Glutamatergic neuron (in vitro differentiated cells): ENCODE measurements around the gene EEFSEC. TPM values are rescaled to one million over a fixed set of nuclear protein-coding genes. Genes with fewer than 3 reads are reported as not detected.

Experiments
- DNase-seq: peaks from one replicate; pipeline ENCODE4 v3.0.0; 2022
- H3K27ac Mint-ChIP-seq: one replicate; pipeline ENCODE4 v1.8.0; 2020; ENCODE audit warnings: mild to moderate bottlenecking, mixed read lengths, inconsistent platforms; ENCODE audit not compliant: unreplicated experiment
- H3K27me3 Mint-ChIP-seq: one replicate; pipeline ENCODE4 v1.8.0; 2020; ENCODE audit warnings: mild to moderate bottlenecking, moderate library complexity, mixed read lengths, inconsistent platforms; ENCODE audit not compliant: unreplicated experiment
- H3K36me3 Mint-ChIP-seq: one replicate; pipeline ENCODE4 v1.8.0; 2020; ENCODE audit warnings: mild to moderate bottlenecking, mixed read lengths, inconsistent platforms; ENCODE audit not compliant: unreplicated experiment
- H3K4me1 Mint-ChIP-seq: one replicate; pipeline ENCODE4 v1.8.0; 2020; ENCODE audit warnings: mild to moderate bottlenecking, low read depth, mixed read lengths, inconsistent platforms; ENCODE audit not compliant: unreplicated experiment
- H3K4me3 Mint-ChIP-seq: one replicate; pipeline ENCODE4 v1.8.0; 2020; ENCODE audit warnings: mild to moderate bottlenecking, mixed read lengths, inconsistent platforms; ENCODE audit not compliant: unreplicated experiment
- H3K9me3 Mint-ChIP-seq: one replicate; pipeline ENCODE4 v1.8.0; 2020; ENCODE audit warnings: mild to moderate bottlenecking, moderate library complexity, mixed read lengths, inconsistent platforms; ENCODE audit not compliant: unreplicated experiment
- total RNA-seq: library from RNA; stranded (reverse); fragmentation: NEBNext Ultra II Directional; extraction: Animal tissue kit (Norgen Biotek cat#: 25700); gene quantifications from one replicate; pipeline ENCODE4 v1.2.1, GENCODE V29; 2021; ENCODE audit not compliant: unreplicated experiment
- TF ChIP-seq, protein P1 (sequence below): fragments of 200-600 bp; sonication (generic); IDR thresholded peaks from one replicate; pipeline ENCODE4 v1.5.0; 2021; ENCODE audit not compliant: partially characterized antibody, unreplicated experiment

The EEFSEC gene
- total RNA-seq, 1 donor from 2014 or later: 8.3 TPM

DNA sequence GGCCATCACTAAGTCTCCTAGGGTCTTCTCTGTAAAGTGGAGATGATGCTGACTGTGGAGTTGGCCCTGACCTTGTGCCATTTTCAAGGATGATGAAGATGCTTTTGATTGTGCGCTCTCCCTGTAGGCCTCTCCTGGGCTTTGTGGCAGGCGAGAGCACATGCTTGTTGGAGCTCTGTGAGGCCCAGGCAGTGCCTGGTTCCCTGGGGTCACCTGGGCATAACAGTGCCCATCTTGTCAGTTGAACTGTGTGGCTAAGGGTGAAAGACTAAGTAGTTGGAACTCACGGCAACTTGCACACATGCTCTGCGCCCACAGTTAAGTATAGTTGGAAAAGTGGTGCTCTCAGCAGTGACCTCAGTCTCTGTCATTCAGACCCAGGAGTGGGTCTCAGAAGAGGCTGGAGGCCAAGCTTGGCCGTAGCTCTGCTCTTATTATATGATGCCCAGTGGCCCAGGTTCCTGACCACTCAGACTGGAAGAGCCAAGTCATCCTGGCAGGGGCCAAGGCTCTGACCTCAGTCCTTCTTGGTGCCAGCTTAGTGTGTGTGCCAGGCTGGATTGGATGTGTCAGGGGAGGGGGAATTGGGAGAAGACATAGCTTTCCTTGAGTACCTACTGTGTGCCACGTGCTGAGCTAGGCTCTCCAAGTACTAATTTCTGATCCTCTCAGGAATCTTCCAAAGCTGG is 154.6 kb downstream of the EEFSEC start:
- Mint-ChIP-seq H3K27ac (no peak overlapping the region), H3K27me3 (peaks cover 4% of the 10 kb centered on the region), H3K36me3 (no peaks in the 10 kb centered on the region), H3K4me3 (no peak overlapping the region), H3K4me1 (peaks cover 5% of the 10 kb centered on the region), H3K9me3 (no peaks in the 10 kb centered on the region)
- TF ChIP-seq, protein P1, sequence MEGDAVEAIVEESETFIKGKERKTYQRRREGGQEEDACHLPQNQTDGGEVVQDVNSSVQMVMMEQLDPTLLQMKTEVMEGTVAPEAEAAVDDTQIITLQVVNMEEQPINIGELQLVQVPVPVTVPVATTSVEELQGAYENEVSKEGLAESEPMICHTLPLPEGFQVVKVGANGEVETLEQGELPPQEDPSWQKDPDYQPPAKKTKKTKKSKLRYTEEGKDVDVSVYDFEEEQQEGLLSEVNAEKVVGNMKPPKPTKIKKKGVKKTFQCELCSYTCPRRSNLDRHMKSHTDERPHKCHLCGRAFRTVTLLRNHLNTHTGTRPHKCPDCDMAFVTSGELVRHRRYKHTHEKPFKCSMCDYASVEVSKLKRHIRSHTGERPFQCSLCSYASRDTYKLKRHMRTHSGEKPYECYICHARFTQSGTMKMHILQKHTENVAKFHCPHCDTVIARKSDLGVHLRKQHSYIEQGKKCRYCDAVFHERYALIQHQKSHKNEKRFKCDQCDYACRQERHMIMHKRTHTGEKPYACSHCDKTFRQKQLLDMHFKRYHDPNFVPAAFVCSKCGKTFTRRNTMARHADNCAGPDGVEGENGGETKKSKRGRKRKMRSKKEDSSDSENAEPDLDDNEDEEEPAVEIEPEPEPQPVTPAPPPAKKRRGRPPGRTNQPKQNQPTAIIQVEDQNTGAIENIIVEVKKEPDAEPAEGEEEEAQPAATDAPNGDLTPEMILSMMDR: no peak
- no peak for DNase-seq

DNA sequence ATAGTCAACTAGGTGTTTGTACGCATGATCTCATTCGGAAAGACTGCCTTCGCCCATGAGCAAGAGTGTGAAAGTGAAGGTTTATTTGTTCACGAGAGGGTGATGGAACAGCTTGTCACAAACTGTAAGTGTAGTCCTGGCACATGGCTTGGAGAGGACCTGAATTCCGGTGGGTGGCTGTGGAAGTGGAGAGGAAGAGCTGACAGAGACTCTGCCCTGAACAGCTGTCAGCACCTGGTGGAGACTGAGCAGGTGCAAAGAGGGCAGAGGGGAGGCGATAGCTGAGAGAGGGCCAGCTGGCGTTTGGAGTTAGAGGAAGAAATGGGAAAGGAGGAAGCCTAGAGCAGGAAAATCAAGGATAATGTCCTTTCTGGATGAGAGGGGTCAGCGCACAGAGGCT is 155.7 kb downstream of the EEFSEC start:
- Mint-ChIP-seq H3K9me3 (no peaks in the 10 kb centered on the region), H3K27ac (no peak overlapping the region), H3K27me3 (peaks cover 4% of the 10 kb centered on the region), H3K4me3 (no peak overlapping the region), H3K4me1 (peaks cover 5% of the 10 kb centered on the region), H3K36me3 (no peaks in the 10 kb centered on the region)
- no peak for DNase-seq
- TF ChIP-seq, protein P1: no peak

DNA sequence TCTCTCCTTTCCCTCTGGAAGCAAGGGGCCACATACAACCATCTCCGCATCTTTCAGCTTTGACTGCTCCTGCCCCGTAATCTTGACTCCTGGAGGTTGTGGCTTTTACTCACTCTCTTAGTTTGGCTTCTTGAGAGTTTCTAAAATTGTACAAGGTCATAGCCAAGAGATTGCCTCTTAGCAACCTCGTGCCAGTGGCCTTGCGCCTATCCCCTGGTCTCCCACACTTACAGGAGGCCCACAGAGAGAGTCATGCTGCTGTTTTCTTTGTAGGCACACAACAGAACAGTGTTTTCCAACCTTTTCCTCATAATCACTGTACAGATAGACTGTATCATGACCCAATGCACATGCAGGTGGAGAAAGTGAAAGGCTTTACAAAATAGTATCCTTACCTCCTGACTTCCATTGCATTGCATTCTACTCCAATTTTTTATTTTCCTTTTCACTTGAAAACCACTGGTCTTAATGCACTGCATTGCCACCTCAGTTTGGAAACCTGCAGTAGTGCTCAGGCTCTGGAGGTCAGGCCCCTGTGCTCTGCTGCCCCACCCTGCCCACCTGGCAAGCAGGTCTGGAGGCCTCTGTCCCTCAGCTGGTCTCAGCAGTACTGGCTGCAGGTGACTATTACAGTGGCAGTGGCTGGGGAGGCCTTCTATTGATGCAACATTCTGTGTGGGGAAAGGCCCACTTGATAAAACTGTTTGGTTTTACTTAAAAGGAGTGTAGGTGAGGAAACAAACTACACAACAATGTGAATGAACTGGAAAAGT is 157.2 kb downstream of the EEFSEC start:
- H3K4me1 Mint-ChIP-seq: peaks cover 5% of the 10 kb centered on the region
- no peak overlapping the region for H3K4me3 Mint-ChIP-seq
- peaks cover 6% of the 10 kb centered on the region for H3K27me3 Mint-ChIP-seq
- no peaks in the 10 kb centered on the region for H3K9me3 Mint-ChIP-seq
- TF ChIP-seq, protein P1: no peak
- no peak for DNase-seq
- H3K27ac Mint-ChIP-seq: no peak overlapping the region
- H3K36me3 Mint-ChIP-seq: no peaks in the 10 kb centered on the region

DNA sequence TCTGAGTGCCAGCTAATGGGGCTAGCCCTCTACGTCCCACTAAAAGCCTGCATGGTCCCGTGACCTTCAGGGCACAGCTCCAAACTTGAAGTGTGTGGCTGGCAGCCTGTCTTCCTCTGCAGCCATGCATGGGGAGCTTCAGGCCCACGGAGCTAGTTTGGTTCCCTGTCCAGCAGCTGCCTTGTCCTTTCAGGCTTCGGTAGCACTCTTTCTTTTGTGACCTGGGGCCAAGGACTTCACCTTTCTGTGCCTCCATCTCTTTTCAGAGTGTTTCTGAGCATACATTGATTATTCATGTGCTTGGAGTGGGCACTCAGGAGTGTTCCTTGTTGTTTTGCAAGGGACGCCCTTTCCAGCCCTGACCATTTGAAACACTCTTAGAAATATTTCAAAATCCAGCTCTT is 158.2 kb downstream of the EEFSEC start:
- peaks cover 9% of the 10 kb centered on the region for H3K4me1 Mint-ChIP-seq
- no peak overlapping the region for H3K27ac Mint-ChIP-seq
- peaks cover 8% of the 10 kb centered on the region for H3K27me3 Mint-ChIP-seq
- H3K4me3 Mint-ChIP-seq: no peak overlapping the region
- no peaks in the 10 kb centered on the region for H3K9me3 Mint-ChIP-seq
- TF ChIP-seq, protein P1: no peak
- DNase-seq: no peak
- no peaks in the 10 kb centered on the region for H3K36me3 Mint-ChIP-seq

DNA sequence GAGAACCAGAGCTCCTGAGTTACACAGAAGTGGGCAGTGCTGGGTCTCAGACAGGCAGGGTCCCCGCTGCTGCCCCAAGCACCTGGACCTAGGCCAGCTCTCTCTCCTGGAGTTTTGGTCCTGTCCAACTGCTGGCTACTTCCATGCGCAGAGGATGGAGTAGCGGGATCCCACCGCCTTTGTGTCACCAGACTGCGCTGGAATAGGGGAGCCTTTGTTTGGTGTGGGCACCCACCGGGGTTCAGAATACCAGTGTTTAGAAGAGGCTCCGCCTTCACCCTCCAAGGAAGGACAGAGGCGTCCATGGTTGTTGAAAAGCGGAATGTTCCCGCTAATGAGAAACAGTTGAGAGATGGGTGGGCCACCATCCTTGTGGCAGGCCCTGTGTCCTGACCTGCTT is 159.0 kb downstream of the EEFSEC start:
- H3K27ac Mint-ChIP-seq: no peak overlapping the region
- H3K27me3 Mint-ChIP-seq: peaks cover 8% of the 10 kb centered on the region
- TF ChIP-seq, protein P1: no peak
- no peak for DNase-seq
- peaks cover 15% of the 10 kb centered on the region for H3K4me1 Mint-ChIP-seq
- no peaks in the 10 kb centered on the region for H3K36me3 Mint-ChIP-seq
- peaks cover under 1% of the 10 kb centered on the region for H3K9me3 Mint-ChIP-seq
- no peak overlapping the region for H3K4me3 Mint-ChIP-seq
